ENCODE data around the gene TACC3. TPM values are rescaled to one million over a fixed set of nuclear protein-coding genes. Genes with fewer than 3 reads are reported as not detected.

The TACC3 gene
- total RNA-seq, 2 donors from 2014 or later, result 6.3 to 9.2 TPM

DNA sequence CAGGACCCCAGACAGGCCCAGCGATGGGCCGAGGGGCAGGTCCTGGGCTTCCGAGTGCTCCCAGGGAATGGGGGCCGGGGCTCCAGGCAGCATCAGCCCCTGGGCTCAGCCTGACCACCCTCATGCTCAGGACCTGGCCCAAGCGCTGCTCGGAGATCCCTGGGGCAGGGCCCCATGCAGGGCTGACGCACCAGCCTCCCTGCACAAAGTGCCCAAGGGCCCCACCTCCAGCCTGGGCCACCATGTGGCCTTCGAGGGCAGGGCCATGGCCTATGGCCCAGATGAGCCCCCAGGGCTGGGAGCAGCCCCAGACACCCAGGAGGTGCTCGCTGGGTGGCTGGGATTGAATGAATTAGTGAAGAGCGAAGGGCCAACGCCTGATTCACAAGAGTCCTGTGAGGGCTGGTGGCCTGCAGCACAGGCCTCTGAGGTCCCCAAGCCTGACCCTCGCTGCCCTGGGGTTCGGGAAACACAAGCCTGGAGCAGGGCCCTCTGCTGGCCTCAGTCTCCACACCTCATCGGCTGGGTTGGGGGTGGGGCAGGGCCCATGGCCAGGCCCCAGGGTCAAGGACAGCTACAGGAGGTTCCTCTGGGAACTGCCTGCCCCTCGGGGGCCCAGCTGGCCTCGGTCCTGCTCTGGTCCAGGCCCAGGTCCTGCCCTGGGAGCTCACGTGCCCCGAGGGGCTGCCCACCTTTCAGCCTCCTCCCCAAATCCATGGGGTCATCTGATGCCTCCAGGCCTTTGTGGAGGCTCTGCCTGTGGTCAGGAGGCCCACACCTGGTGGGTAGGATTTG, 58.5 kb downstream of the TACC3 start:
- ATAC-seq, result no peak
- intact Hi-C loops (cut with DNase I), result no loop called here
- DNase-seq, result no peak

DNA sequence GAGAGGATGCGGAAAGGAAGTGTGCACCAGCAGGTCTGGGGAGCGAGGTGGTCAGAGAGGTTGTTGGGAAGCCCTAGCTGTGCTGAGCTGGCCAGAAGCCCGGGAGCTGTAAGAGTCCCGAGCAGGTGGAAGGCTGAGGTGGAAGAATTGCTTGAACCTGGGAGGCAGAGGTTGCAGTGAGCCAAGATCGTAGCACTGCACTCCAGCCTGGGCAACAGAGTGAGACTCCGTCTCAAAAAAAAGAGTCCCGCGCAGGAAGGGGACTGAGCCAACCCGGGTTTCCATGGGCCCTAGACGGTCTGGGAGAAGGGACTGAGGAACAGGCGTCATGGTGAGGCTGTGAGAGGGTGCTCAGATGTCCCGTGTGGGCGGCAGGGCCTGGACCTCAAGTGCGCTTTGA, 59.1 kb downstream of the TACC3 start:
- DNase-seq, result no peak
- intact Hi-C loops (cut with DNase I), result no loop called here

DNA sequence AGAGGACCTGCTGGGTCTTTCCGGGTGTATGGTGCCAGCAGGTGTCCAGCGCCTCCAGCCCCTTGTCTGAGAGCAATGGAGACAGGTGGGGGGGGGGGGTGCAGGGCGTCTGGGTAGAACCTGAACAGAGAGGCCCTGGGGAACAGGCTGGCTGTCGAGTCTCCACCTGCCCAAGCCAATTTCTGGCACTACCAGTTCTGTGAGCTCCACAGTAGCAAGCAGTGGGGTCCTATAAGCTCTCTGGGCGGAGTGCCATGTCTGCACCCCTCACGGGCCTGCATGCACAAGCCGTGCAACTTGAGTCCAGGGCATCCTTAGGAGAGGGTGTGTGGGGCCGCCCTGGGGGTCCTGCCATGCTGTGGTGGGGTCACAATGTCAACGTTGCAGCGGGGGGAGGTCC, 61.7 kb downstream of the TACC3 start:
- no peak for DNase-seq
- intact Hi-C loops (cut with DNase I), result no loop called here
- no peak for ATAC-seq

More for the DNA sequence above, 59.1 kb downstream of the TACC3 start:
- ATAC-seq, result no peak

DNA sequence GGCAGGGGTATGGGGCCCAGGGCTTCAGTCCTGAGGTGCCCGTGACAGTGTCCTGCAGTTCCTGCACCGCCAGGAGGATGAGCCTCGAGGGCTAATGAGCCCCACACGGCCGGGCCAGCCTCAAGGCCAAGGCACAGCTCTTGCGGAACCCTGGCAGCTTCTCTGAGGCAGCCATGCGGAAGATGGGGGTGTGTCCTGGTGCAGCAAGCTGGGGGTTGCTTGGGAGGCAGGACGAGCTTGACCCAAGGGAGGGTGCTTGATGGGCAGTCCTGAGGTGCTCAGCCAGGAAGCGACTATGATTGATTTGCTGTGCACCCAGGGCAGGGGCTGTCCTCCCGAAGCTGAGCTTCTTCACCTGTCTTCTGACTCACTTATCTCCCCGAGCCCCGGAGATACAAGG, 62.6 kb downstream of the TACC3 start:
- DNase-seq (no peak), ATAC-seq (no peak)
- intact Hi-C loops (cut with DNase I), result no loop called here

DNA sequence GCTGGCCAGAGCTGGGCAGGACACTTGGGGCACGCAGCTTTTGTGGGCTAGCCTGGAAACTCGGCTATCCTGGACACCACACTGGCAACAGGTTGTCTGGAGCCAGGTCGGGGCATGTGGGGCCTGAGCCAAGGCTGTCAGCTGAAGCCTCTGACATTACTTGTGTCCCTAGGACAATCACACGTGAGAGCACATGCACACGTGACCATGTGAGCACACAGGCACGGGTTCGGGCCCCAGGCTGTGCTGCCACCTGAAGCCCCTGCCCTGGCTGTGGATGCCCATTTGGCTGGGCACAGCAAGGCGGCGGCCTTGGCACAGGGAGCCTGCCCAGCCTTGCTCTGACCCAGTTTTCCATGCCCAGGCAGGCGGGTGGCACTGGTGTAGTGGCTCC, 63.1 kb downstream of the TACC3 start:
- intact Hi-C loops (cut with DNase I), result no loop called here
- no peak for DNase-seq
- peak in 1 of 2 donors; percentile 35 for ATAC-seq

DNA sequence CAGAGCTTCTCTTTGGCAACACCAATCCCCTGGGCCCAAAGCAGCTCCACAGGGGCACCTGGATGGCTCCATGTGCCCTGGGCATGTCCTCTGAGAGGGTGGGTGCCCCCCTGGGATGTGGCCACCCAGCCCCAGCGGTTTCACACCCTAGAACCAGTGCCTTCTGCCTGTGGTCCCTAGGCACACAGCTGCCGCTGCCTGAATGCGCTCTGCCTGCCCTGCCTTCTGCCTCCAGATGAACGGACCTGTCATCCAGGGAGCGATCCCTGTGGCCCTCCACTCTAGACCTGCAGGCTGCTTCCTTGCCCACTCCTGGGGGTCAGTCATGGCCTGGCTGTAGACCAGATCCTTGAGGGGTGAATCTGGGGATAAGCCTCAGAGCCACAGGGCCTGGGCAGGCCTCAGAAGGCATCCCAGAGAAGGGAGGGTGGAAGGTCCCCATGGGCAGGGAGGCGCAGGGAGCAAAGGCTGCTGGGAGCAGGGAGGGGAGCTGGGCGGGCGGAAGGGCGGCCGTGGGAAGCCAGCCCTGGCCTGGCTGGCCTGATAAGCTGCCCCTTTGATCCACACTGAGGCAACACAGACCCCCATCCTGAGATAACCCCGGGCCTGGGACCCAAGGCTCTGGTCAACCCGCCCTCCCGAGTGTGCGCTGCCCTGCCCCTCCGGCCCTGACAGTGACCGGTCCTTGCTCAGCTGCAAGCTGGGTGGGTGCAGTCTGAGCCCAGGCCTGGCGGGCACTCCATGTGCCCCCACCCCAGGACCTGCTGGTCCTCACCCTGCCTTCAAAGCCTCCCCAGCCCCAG, 63.7 kb downstream of the TACC3 start:
- intact Hi-C loops (cut with DNase I), result no loop called here
- ATAC-seq, result peak; percentile 67 to 79
- DNase-seq, result peak; percentile 78

DNA sequence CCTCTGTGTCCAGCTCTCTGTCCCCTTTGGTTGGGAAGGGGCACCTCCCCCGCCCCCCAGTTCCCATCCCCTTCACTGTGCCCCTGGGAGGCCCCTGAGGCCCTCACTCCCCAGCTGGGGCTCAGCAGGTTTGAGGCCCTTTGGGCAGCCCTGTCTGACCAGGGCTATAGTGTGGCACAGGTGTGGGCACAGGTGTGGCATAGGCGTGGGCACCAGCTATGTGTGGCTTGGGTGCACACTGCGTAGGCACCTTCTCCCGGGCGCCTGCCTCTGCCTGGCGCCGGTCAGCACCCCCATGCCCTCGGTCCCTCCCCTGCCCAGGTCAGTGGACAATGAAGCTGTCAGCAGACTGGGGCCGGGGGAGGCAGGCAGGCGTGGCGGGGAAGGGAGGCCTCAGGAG, 64.3 kb downstream of the TACC3 start:
- DNase-seq (no peak), ATAC-seq (no peak)

DNA sequence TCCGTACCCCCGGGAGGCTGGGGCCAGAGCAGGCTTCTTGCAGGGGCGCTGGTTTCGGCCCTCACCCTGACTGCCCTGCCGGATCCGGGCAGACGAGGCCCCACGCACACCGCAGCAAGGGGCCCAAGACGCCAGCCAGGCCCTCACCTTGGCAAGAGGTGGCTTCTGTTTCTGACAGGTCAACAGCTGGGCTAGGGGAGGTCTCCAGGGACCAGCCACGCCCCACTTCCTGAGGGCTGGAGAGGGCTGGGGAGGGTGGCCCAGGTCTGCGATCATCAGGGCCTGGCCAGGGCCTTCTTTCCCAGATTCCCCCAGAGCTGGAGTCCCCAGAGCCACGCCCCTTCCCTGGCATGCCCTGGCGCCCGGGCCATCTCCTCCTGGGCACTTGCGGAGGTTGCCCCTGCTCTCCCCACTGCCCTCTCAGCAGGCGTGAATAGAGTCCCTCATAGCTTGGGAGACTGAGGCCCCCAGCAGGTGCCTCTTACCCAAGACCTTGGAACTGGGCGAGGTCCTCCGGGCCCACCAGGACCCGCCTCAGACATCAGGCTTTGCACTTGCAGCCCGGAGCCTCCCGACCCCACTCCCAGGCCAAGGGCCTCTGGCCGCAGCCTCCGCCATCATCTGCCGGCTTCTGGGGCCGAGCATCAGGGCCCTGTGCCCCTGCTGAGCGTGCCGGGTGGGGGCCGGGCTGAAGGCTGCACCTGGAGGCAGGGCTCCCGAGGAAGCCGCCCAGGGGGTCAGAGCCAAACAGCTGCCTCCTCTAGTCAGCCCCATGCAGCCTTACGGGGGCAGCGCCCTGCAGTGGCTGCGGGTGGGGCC, 65.4 kb downstream of the TACC3 start:
- intact Hi-C loops (cut with DNase I), result no loop called here
- ATAC-seq, result no peak

More for the DNA sequence above, 64.3 kb downstream of the TACC3 start:
- intact Hi-C loops (cut with DNase I), result no loop called here

DNA sequence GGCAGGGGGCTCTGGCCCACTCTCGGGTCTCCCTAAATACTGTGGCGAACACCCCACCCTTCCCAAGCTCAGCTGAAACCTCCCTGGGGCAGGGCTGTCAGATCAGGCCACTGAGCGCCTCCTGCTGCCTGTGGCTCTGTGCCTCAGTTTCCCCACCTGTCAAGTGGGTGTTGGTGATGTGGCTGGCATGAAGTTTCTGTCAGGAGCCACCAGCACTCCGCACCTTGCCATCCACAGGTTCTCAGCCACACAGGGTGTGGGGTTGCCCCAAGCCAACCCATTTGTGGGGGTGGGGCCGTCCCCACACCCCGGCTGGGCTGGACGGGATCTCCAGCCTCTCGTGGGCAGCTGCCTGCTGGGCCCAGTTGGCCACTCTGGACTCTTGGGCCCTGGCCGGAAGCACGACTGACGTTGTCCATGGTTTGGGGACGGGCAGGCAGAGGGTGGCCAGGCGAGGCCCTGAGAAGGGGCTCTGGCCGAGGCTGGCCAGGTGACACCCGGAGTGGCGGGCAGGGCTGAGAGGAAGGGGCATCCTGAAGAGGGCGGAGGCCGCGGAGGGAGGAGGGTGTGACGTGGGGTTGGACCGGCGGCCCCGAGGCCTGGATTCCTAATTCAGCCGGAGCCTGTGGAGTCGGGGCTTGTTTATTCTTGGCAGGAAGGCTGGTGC, 66.2 kb downstream of the TACC3 start:
- intact Hi-C loops (cut with DNase I), result no loop called here
- DNase-seq (no peak), ATAC-seq (no peak)

More for the DNA sequence above, 65.4 kb downstream of the TACC3 start:
- DNase-seq, result no peak

DNA sequence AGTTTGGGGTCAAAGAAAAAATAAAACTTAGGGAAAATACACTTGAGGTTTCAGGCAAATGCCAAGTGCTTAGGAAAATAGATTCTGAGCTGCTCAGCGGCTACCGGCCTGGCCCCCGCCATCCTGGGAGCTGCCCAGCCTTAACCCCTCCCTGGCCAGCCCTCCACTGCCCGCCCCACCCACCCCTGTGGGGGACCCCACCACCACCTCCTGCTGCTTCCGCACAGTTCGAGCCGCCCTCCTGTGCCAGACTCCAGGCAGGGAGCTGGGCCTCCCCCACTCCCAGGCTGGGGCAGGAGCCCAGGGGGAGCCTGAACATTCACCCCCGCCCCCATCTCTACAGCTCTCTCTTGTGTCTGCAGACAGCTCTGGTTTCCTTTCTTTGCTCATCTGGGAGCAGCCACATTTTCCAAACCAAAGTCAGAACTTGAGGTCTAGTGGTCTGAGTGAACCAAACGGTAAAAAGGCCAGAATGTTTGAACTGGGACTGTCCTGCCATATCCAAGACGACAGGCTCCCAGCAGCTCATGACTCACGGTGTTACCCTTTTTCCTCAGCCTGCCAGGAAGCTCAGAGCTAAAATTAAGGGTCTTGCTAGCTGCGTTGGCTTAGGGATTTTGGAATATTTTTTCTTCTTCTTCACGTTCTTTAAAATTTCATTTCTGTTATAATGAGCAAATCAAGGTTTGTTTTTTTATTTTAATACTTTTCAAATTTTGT, 67.1 kb downstream of the TACC3 start:
- ATAC-seq (no peak), DNase-seq (no peak)
- intact Hi-C loops (cut with DNase I), result no loop called here

DNA sequence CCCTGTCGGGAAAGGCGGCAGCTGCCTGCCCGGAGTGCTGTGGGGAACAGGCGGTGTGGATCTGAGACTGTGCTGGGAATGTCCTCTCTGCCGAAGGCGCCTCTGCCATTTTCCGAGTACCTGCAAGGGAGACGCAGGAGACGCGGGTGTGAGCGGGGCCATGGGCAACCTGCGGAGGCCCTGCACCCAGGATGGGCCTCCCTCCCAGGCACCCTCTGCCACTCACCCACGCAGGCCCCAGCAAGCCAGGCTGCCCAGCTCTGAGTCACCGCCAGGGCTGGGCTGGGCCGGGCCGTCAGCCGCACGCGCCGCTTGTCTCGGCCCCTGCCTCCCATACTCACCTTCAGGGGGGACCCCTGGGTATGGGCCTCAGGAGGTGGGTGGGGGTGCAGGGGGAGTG, 68.2 kb downstream of the TACC3 start:
- no peak for ATAC-seq
- no peak for DNase-seq
- intact Hi-C loops (cut with DNase I), result no loop called here

DNA sequence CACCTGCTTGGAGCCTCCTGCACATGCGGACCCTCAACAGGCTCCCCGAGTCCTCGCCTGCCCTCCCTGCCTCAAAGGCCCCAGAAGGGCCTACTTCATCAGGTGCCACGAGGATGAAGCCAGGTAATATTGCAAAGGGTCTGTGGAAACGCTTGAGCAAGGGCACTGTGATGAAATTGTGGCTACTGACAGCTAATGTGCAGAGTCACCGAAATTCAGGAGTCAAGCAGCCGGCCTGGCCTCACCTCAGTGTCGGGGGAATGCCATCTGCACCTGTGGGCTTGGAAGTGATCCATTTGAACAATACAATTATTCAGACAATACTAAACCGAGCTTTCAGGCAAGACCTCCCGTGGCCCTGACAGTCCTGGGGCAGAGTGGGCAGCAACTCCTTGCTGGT, 68.7 kb downstream of the TACC3 start:
- DNase-seq, result no peak
- no peak for ATAC-seq
- intact Hi-C loops (cut with DNase I), result no loop called here

DNA sequence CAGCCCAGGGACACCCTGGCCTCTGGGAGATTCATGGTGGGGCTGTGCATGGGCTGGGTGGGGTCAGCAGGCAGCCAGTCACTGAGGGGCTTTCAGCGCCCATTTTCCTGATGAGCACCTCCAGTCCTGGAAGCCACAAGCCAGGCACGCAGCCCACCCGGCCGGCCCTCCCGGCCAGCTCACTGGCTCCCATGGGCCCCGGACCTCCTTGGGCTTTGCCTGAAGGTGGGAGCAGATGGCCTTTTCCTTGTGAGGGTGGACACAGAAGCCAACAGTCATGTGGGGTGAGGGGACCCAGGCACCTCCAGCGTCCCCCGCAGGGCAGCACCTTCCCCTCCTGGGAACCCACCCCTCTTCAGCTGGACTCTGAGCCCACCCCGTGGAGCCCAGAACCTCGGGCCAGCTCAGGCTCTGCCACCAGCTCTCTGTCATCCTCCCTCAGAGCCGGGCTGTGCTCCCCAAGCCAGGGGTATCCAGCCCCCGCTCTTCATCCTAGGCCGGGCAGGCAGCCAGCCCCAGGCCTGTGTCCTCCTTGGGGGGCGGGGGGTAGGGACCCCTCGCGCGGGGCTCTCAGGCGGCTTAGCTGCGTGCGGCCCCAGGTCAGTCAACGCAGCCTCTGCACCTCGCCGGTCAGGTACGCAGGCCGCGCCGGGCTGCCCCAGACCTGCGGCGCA, 71.0 kb downstream of the TACC3 start:
- no peak for DNase-seq
- peak in 1 of 2 donors; percentile 5 for ATAC-seq
- intact Hi-C loops (cut with DNase I), result no loop called here

DNA sequence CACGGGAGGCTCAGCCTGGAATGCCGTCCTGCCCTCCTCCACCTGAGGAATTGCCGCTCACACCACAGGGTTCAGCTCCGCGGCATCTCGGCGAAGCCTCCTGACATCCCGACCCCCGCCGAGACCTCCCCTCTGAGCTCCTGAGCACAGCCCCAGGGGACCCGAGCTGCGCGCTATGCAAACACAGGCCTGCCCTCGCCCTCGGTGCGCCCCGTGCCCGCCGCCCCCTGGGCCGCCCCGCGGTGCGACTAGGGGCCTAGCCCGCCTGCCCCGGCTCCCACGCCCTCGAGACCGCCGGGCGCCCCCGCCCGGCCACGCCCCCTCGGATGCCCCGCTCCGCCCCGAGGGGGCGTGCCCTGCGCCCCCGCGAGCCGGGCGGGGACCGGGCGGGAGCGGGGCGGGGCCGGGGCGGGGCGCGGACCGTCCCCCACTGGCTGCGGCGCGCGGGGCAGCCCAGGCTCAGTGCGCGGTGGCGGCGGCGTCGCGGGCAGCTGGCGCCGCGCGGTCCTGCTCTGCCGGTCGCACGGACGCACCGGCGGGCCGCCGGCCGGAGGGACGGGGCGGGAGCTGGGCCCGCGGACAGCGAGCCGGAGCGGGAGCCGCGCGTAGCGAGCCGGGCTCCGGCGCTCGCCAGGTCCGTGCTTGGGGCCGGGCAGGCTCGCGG, 71.6 kb downstream of the TACC3 start, which contains the start of gene FGFR3:
FGFR3 (plus strand) TSS at position 462 of the 664 bp plus-strand sequence. CDS start 642 bp downstream, outside the sequence.
- intact Hi-C loops (cut with DNase I), result no loop called here
- DNase-seq, result peak; percentile 54

DNA sequence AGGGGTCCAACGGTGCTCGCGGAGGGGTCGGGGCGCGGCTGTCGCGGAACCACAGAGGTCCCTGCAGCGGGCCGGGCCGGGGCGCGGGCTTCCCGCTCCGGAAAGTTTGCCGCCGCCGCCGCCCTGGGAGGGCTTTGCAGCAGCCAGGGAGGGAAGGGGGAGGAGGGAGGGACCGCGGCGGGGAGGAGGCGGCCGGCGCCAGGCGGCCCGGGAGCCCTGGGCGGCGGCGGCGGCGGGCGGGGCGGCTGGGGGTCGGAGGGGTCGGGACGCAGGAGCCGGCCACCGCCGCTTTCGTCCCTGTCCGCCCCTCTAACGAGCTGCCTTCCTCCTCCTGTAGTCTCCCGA, 72.1 kb downstream of the TACC3 start:
- peak; percentile 73 for DNase-seq
- intact Hi-C loops (cut with DNase I), result no loop called here
- ATAC-seq, result peak; percentile 11 to 28

More for the DNA sequence above, 71.6 kb downstream of the TACC3 start, which contains the start of gene FGFR3:
- peak; percentile 76 to 83 for ATAC-seq

DNA sequence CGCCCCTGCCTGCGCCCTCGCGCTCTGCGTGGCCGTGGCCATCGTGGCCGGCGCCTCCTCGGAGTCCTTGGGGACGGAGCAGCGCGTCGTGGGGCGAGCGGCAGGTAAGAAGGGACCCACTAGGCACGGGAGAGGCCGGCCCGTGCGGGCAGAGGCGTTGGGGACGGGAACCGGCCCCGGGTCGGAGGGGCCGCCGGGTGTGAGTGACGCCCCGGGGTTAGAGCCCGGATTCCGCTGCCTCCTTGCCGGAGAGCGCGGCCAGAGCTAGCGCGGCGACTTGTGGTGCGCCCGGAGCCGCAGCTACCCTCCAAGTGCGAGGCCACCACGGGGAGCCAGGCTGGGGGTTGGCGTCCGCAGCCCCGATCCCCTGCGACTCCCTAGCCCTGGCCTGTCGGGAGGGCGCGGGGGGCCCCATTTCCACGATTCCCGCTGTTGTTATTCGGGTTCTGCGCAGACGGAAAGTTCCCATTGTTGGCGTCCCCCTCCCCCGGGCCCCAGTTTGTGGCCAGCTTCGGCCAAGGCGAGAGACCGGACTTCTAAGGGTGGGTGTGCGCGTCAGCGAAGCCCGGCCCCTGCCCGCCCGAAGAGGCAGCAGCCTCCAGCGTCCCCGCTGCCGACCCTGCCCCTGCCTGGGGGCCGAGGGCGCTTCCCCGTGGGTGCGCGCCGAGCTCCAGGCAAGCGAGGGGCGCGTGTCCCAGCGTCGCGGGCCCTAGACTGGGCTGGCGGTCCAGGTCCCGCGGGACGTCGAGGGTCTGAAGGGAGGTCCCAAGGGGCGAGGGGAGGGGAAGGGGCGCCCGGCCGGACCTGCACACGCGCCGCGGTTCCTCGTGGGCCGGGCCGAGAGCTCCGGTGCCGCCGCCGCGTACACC, 72.9 kb downstream of the TACC3 start:
- DNase-seq (no peak), ATAC-seq (no peak)
- intact Hi-C loops (cut with DNase I), result no loop called here

All from left cardiac atrium (tissue), 4 donors.